Brain microvascular endothelial cell (primary cell): ENCODE results near the gene SERPINE1.
A peak's percentile ranks its signal among the peaks of the same experiment; 100 is the strongest.

Source experiments
- DNase-seq: peaks from one replicate; pipeline ENCODE4 v3.0.0-alpha.2; 2020
- H3K27ac ChIP-seq: fragments of 250-450 bp; sonication (Bioruptor Pico); 2 replicates; pipeline ENCODE4 v1.5.1; 2020; ENCODE audit warnings: mild to moderate bottlenecking, moderate library complexity
- H3K27me3 ChIP-seq: fragments of 250-450 bp; sonication (Bioruptor Pico); replicated peaks from 2 replicates; pipeline ENCODE4 v1.5.1; 2020; ENCODE audit warnings: mild to moderate bottlenecking
- H3K36me3 ChIP-seq: fragments of 250-450 bp; sonication (Bioruptor Pico); replicated peaks from 2 replicates; pipeline ENCODE4 v1.5.1; 2020; ENCODE audit warnings: mild to moderate bottlenecking
- H3K4me3 ChIP-seq: 2 replicates; pipeline ENCODE4 v1.5.1; 2011; ENCODE audit warnings: low read depth, mild to moderate bottlenecking, control low read depth, low read length, moderate library complexity
- in situ Hi-C: cut with HindIII; loops from 2 replicates; pipeline ENCODE4 v1.10.0; 2017; ENCODE audit warnings: low sequenced_read_pairs, low pct_ligation_motif_present
- TF ChIP-seq, protein P1 (sequence below): IDR thresholded peaks from 2 replicates; pipeline ENCODE4 v1.5.1; 2011; ENCODE audit warnings: low read depth, mild to moderate bottlenecking, moderate library complexity, low read length, control low read depth, inconsistent platforms; ENCODE audit errors: missing control alignments

The SERPINE1 gene

DNA sequence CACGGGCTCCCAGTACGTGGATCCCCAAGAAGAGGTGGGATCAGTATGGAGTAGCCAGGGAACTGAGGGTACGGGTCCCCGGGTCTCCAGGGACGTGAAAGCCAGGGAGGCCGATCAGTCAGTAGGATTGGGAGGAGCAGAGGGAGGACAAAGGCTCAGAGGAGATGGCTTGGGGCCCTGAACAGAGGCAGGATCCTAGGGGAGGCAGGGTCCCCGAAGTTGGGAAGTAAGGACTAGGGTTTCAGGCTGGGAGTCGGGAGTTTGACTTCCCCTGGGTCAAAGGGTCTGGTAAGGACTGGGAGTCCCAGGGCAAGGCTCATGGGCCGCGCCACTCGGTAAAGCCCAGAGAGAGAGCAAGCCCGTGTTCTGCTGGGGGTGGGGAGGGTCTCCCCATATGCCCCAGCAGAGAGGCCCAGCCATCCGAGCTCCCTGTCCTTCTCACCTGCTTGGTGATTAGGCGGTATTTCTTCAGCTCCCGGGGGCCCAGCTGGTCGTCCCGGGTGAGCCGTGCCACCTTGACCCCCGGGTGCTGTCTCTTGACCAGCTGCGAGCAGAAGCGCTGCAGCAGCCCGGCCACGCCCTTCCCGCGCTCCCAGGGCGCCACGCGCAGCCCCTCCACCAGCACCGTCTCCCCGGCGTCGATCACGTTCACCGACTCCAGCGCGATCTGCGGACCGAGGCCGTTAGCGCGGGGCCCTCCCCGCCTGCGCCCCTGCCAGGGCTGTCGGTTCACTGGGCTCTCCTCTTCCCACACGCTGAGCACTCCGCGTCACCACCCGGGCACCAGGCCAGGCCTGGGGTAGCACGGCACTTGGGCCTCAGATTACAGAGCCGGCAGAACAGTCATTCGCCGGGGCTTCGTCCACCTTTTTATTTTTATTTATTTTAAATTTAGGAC is 46.2 kb downstream of the SERPINE1 start:
- Histone ChIP-seq H3K4me3 (no peak overlapping the region), H3K27me3 (peaks cover 70% of the 10 kb centered on the region), H3K36me3 (no peaks in the 10 kb centered on the region), H3K27ac (no peak overlapping the region)
- DNase-seq = peak; percentile 58
- TF ChIP-seq, protein P1, sequence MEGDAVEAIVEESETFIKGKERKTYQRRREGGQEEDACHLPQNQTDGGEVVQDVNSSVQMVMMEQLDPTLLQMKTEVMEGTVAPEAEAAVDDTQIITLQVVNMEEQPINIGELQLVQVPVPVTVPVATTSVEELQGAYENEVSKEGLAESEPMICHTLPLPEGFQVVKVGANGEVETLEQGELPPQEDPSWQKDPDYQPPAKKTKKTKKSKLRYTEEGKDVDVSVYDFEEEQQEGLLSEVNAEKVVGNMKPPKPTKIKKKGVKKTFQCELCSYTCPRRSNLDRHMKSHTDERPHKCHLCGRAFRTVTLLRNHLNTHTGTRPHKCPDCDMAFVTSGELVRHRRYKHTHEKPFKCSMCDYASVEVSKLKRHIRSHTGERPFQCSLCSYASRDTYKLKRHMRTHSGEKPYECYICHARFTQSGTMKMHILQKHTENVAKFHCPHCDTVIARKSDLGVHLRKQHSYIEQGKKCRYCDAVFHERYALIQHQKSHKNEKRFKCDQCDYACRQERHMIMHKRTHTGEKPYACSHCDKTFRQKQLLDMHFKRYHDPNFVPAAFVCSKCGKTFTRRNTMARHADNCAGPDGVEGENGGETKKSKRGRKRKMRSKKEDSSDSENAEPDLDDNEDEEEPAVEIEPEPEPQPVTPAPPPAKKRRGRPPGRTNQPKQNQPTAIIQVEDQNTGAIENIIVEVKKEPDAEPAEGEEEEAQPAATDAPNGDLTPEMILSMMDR = no peak
- in situ Hi-C loops = loop anchor here (25.0 kb wide), 1 partner anchor 114 kb away; no protein-coding TSS in a partner anchor

DNA sequence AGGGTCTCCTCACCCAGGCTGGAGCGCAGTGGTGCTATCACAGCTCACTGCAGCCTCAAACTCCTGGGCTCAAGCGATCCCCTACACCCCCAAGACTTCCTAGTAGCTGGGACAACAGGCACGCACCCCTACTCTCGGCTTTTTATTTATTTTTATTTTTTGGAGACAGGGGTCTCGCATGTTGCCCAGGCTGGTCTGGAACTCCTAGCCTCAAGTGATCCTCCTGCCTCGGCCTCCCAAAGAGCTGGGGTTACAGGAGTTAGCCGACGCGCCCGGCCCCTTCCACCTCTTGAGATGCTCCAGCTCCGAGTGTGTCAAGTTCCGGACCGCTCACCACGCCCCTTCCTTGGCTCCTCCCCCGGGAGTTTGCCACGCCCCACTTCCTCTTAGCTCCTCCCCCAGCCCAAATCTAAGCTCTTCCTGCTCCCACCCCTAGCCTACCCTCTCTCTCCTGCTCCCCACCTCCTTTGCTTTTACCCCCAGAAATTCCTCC is 46.9 kb downstream of the SERPINE1 start:
- H3K27ac ChIP-seq = no peak overlapping the region
- H3K4me3 ChIP-seq = no peak overlapping the region
- in situ Hi-C loops = loop anchor here (25.0 kb wide), 1 partner anchor 114 kb away; no protein-coding TSS in a partner anchor
- no peaks in the 10 kb centered on the region for H3K36me3 ChIP-seq
- no peak for DNase-seq
- TF ChIP-seq, protein P1 = no peak
- peaks cover 73% of the 10 kb centered on the region for H3K27me3 ChIP-seq

DNA sequence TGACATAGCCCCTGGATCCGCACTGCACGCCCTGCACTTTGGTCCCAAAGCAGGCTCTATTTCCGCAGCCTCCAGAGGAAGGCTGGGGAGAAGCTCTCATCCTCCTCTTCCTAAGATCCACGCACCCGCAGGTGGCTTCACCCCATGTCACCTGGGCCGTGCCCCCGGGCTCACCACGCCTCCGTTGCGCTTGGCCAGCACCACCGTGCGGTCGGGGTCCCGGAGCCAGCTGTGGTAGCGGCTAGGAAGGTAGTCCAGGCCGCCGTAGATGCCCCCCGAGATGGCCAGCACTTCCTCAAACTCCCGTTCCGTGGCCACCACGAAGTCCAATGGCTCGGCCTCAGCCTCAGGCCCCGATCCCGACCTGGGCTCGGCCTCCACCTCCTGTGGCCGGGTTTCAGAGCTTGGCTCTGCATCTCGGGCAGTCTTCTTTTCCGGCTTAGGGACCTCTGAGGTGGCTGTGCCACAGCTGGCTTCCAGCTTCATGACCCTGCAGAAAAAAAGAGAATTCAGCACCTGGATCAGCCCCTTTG is 47.5 kb downstream of the SERPINE1 start:
- no peak for DNase-seq
- H3K4me3 ChIP-seq = no peak overlapping the region

DNA sequence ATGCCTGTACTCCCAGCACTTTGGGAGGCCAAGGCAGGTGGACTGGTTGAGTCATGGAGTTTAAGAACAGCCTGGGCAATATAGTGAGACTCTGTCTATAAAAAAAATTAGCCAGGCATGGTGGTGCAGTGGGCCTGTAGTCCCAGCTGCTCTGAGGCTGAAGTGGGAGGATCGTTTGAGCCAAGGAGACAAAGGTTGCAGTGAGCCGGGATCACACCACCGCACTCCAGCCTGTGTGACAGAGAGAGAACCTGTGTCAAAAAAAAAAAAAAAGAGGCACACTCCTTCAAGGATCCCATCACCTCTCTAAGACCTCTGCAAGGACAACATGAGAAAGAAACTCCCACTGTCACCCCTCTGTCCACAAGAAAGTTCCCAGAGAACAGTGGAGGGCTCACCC is 48.8 kb downstream of the SERPINE1 start:
- Histone ChIP-seq H3K27ac (no peak overlapping the region), H3K4me3 (no peak overlapping the region), H3K36me3 (no peaks in the 10 kb centered on the region), H3K27me3 (peaks cover 77% of the 10 kb centered on the region)
- in situ Hi-C loops = no loop called here
- DNase-seq = no peak
- TF ChIP-seq, protein P1 = no peak

More for the DNA sequence above, 47.5 kb downstream of the SERPINE1 start:
- TF ChIP-seq, protein P1 = no peak
- Histone ChIP-seq H3K36me3 (no peaks in the 10 kb centered on the region), H3K27ac (no peak overlapping the region), H3K27me3 (peaks cover 73% of the 10 kb centered on the region)
- in situ Hi-C loops = loop anchor here (25.0 kb wide), 1 partner anchor 113 kb away; no protein-coding TSS in a partner anchor

DNA sequence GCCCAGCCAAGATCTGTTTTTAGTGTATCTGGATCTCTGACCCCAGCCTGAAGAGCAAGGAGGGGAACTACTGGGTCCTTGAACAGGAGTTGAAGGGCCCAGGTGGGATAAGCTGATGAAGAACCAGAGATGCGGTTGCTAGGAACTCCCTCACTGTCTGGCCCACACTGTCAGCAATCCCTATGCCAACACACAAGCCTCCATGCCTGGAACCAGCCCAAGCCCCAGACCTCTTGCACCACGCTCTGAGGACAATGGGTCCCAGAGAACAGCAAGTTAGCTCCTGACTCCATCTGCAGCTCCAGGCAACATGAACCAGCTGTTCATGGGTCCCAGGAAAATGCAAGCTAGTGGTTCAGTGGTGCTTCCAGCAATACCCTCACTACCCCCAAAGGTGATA is 50.7 kb downstream of the SERPINE1 start:
- Histone ChIP-seq H3K4me3 (no peak overlapping the region), H3K27ac (no peak overlapping the region), H3K36me3 (no peaks in the 10 kb centered on the region), H3K27me3 (peaks cover 64% of the 10 kb centered on the region)
- TF ChIP-seq, protein P1 = no peak
- no peak for DNase-seq
- in situ Hi-C loops = no loop called here
